A673 (cell line): ENCODE results near the gene DENND4C. TPM values are rescaled to one million over a fixed set of nuclear protein-coding genes. Genes with fewer than 3 reads are reported as not detected.

Experiments
- BruUV-seq: library from RNA; stranded (reverse); fragments of 400-500 nt; replicated peaks from 2 replicates; lab custom pipeline; 2021; lab: Mats Ljungman, UMichigan
- CTCF ChIA-PET: fragments of 300-600 bp; sonication (Branson Sonifier 250); formaldehyde crosslinking; loops from one replicate; lab custom pipeline; 2022; ENCODE audit warnings: antibody characterized with exemption; lab: Charles Lee
- POLR2A ChIA-PET: fragments of 300-600 bp; sonication (Branson Sonifier 250); formaldehyde crosslinking; loops from one replicate; lab custom pipeline; 2022; ENCODE audit warnings: antibody characterized with exemption; ENCODE audit not compliant: low non-redundant PET; lab: Charles Lee
- DNase-seq: peaks from one replicate; pipeline ENCODE4 v3.0.0-alpha.2; 2015; ENCODE audit warnings: low spot score
- H3K27ac ChIP-seq: fragments of 200-600 bp; sonication (generic); 2 replicates; pipeline ENCODE4 v1.5.1; 2016; ENCODE audit warnings: mixed run types, low read depth, mild to moderate bottlenecking, mixed read lengths, antibody characterized with exemption, low read length; ENCODE audit not compliant: poor library complexity, severe bottlenecking
- H3K27me3 ChIP-seq: fragments of 200-600 bp; sonication (generic); replicated peaks from 2 replicates; pipeline ENCODE4 v1.6.1; 2017; ENCODE audit warnings: mixed run types, low read depth, mild to moderate bottlenecking, mixed read lengths, antibody characterized with exemption, low read length; ENCODE audit not compliant: insufficient read depth, poor library complexity
- H3K36me3 ChIP-seq: fragments of 200-600 bp; sonication (generic); 2 replicates; pipeline ENCODE4 v1.6.1; 2016; ENCODE audit warnings: mixed run types, mild to moderate bottlenecking, mixed read lengths, antibody characterized with exemption, low read length; ENCODE audit not compliant: insufficient read depth, poor library complexity, severe bottlenecking
- H3K4me1 ChIP-seq: fragments of 200-600 bp; sonication (generic); 2 replicates; pipeline ENCODE4 v1.6.1; 2017; ENCODE audit warnings: mixed run types, mild to moderate bottlenecking, mixed read lengths, antibody characterized with exemption, low read length; ENCODE audit not compliant: insufficient read depth, poor library complexity, severe bottlenecking
- H3K4me3 ChIP-seq: fragments of 200-600 bp; sonication (generic); 2 replicates; pipeline ENCODE4 v1.5.1; 2016; ENCODE audit warnings: low read depth, mixed run types, mild to moderate bottlenecking, mixed read lengths, low read length; ENCODE audit not compliant: poor library complexity, severe bottlenecking
- H3K9me3 ChIP-seq: fragments of 200-600 bp; sonication (generic); 2 replicates; pipeline ENCODE4 v1.6.1; 2016; ENCODE audit warnings: mixed run types, low read depth, mild to moderate bottlenecking, mixed read lengths, antibody characterized with exemption, low read length; ENCODE audit not compliant: poor library complexity, severe bottlenecking
- CTCF ChIP-seq: fragments of 300-800, 200-600 bp; sonication (generic); conservative IDR thresholded peaks from 2 replicates; pipeline ENCODE4 v1.5.1; 2017; ENCODE audit warnings: low read depth, mild to moderate bottlenecking, antibody characterized with exemption, low read length, moderate library complexity, mixed read lengths
- EZH2 ChIP-seq: fragments of 200-600 bp; sonication (generic); IDR thresholded peaks from 2 replicates; pipeline ENCODE4 v1.6.1; 2017; ENCODE audit warnings: borderline replicate concordance, low read depth, mild to moderate bottlenecking, mixed read lengths, antibody characterized with exemption, low read length; ENCODE audit not compliant: poor library complexity, severe bottlenecking
- intact Hi-C: fragments of 100-400 bp; cut with micrococcal nuclease; formaldehyde crosslinking; loops from one replicate; pipeline ENCODE4 v1.10.0; 2022; ENCODE audit not compliant: unreplicated experiment
- total RNA-seq: library from RNA; stranded (reverse); gene quantifications from 2 replicates; pipeline ENCODE4 v1.2.3, GENCODE V29; 2021

DENND4C gene
- total RNA-seq, 1 experiment from 2014 or later = 13.9 TPM

DNA sequence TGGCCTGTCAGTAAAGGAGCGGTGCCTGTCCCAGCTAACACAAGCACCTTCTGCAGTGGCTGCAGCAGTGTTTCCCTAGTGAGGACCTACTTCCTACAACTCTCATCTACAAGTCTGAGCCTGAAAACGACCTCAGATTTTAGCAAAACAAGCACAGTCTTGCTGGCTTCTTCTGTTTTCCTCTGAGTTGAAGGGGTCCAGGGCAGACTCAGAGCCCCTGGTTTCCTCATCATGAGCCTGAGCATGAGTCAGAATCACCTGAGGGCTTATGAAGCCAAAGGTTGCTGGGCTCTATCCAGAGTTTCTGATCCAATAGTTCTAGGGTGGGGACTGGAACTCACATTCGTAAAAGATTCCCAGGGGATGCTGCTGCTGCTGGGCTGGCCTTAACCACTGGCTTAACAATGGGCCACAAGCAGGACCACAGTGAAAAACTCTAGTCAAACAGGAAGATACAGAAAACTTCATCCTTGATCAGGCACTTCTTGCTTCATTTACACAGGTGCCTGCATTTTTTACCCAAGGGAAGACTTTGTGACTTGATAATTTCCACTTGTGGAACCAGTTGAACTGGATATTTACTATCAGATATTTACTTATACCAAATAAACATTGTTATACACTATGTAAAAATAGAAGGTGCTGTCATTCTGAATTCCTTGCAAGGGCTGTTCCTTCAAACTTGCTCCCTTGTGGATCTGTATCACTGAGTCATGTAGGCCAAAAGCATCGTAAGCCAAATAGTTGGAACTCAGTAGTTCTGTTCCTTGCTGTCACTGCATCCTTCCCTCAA lies 174.0 kb downstream of the DENND4C start:
- no peaks in the 10 kb centered on the region for H3K36me3 ChIP-seq
- no peaks in the 10 kb centered on the region for H3K9me3 ChIP-seq
- H3K4me3 ChIP-seq = no peak overlapping the region
- CTCF ChIA-PET = no interaction called here
- H3K27ac ChIP-seq = no peak overlapping the region
- POLR2A ChIA-PET = no interaction called here
- no peaks in the 10 kb centered on the region for H3K4me1 ChIP-seq
- H3K27me3 ChIP-seq = no peaks in the 10 kb centered on the region
- DNase-seq = no peak
- TF ChIP-seq EZH2 = no peak
- TF ChIP-seq CTCF = no peak
- BruUV-seq = no TSS peak
- intact Hi-C loops = no loop called here

- DNase-seq = no peak
- no peak overlapping the region for H3K4me3 ChIP-seq
- BruUV-seq = no TSS peak
- intact Hi-C loops = no loop called here
- H3K27me3 ChIP-seq = no peaks in the 10 kb centered on the region
- H3K27ac ChIP-seq = no peak overlapping the region
- H3K9me3 ChIP-seq = no peaks in the 10 kb centered on the region
- CTCF ChIA-PET = no interaction called here
- no peaks in the 10 kb centered on the region for H3K4me1 ChIP-seq
- no peaks in the 10 kb centered on the region for H3K36me3 ChIP-seq
- POLR2A ChIA-PET = no interaction called here
- TF ChIP-seq CTCF (no peak), EZH2 (no peak)
These were observed 175.3 kb downstream of the DENND4C start for GRCh38 chr9:19405771-19406170.

- no peak for TF ChIP-seq CTCF
- TF ChIP-seq EZH2 = no peak
- CTCF ChIA-PET = no interaction called here
- Histone ChIP-seq H3K27me3 (no peaks in the 10 kb centered on the region), H3K9me3 (no peaks in the 10 kb centered on the region), H3K36me3 (no peaks in the 10 kb centered on the region), H3K27ac (no peak overlapping the region), H3K4me3 (peak overlapping the region; percentile 61), H3K4me1 (no peaks in the 10 kb centered on the region)
- POLR2A ChIA-PET = no interaction called here
- DNase-seq = no peak
- BruUV-seq = no TSS peak
- intact Hi-C loops = no loop called here
These were observed 177.8 kb downstream of the DENND4C start for GRCh38 chr9:19408316-19408692.
